ENCODE results near the gene FAM237B.

DNA sequence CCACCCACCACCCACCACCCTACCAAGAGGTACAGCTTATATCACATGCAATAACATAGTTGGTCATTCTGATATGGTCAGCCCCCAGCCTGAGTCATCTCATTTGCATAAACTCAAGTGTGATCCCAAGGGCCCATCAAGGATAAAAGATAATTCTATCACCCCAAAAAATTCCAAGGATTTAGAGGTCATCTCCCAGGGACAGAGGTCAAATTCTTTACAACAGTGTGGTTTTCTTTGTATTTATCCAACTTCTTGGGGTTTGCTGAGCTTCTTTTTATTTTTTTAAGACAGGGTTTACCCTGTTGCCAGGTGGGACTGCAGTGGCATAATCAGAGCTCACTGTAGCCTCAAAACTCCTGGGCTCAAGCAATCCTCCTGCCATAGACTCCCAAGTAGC lies 16.0 kb upstream of the FAM237B start:
- TF ChIP-seq, protein P1, sequence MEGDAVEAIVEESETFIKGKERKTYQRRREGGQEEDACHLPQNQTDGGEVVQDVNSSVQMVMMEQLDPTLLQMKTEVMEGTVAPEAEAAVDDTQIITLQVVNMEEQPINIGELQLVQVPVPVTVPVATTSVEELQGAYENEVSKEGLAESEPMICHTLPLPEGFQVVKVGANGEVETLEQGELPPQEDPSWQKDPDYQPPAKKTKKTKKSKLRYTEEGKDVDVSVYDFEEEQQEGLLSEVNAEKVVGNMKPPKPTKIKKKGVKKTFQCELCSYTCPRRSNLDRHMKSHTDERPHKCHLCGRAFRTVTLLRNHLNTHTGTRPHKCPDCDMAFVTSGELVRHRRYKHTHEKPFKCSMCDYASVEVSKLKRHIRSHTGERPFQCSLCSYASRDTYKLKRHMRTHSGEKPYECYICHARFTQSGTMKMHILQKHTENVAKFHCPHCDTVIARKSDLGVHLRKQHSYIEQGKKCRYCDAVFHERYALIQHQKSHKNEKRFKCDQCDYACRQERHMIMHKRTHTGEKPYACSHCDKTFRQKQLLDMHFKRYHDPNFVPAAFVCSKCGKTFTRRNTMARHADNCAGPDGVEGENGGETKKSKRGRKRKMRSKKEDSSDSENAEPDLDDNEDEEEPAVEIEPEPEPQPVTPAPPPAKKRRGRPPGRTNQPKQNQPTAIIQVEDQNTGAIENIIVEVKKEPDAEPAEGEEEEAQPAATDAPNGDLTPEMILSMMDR (IDR thresholded peaks at IDR 0.05; ENCODE audit: low read length) = no peak
- no peak for TF ChIP-seq EZH2 (IDR thresholded peaks at IDR 0.05; ENCODE audit: borderline replicate concordance, low read length)

All from OCI-LY1 (cell line).